GM12874 (cell line): Measurements from ENCODE around the gene TOM1L1.

Source experiments
- CTCF ChIP-seq: IDR thresholded peaks from 2 replicates; pipeline ENCODE4 v1.5.1; 2011; ENCODE audit warnings: low read depth, mild to moderate bottlenecking, control low read depth, low read length, moderate library complexity; ENCODE audit not compliant: insufficient read depth

Gene TOM1L1

GRCh38 chr17:54933921-54934320 is 33.3 kb downstream of the TOM1L1 start:
- TF ChIP-seq CTCF: no peak

GRCh38 chr17:54935471-54935870 is 34.8 kb downstream of the TOM1L1 start:
- TF ChIP-seq CTCF: no peak

DNA sequence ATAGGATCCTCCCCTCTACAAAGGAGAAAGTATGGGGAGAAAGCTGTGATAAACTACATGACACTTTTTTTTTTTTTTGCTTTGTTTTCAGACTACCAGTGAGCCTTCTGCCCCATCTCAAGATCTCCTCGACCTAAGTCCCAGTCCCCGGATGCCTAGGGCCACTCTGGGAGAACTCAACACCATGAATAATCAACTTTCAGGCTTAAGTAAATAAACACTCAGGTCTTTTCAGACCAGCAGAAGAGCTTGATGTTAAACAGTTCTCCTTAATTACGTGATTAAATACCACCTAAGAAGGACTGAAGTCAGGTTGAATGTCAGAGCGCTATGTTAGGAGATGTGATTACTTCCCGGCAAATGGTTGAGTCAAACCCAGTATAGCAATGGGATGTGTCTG is 36.4 kb downstream of the TOM1L1 start:
- no peak for TF ChIP-seq CTCF

GRCh38 chr17:54937426-54937825 is 36.8 kb downstream of the TOM1L1 start:
- no peak for TF ChIP-seq CTCF

GRCh38 chr17:54941285-54941684 is 40.6 kb downstream of the TOM1L1 start:
- TF ChIP-seq CTCF: no peak

- no peak for TF ChIP-seq CTCF
These were observed 44.1 kb downstream of the TOM1L1 start for GRCh38 chr17:54944796-54945195.

GRCh38 chr17:54945231-54945630 is 44.6 kb downstream of the TOM1L1 start:
- no peak for TF ChIP-seq CTCF

DNA sequence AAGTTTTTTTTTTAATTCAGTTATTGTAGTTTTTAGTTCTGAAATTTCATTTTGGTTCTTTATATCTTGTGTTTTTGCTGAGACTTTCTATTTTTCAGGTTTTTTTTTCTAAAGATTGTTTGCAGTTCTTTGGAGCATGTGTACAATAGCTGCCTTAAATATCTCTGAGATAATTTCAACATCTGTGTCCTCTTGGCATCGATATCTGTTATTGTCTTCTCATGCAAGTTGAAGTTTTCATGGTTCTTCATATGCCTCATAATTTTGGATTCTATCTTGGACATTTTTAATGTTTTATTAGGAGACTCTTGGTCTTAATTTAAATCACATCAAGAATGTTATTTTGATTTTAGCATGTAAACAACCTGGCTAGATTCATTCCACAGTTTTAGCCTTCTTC is 45.0 kb downstream of the TOM1L1 start:
- no peak for TF ChIP-seq CTCF
